Stimulated activated CD8-positive, alpha-beta memory T cell treated with anti-CD3 and anti-CD28 coated beads, Interleukin-15, amount 100 ng/mL, for 1 hour (primary cell): ENCODE results near the gene QSOX2.
"Not testable (repeated sequence)": the region's sequence is repeated elsewhere in the genome, so short reads cannot be mapped to it uniquely, and the experiment has no call there.

Experiments
- DNase-seq: peaks from one replicate; pipeline ENCODE4 v3.0.0-alpha.2; 2020; ENCODE audit warnings: low read depth

QSOX2 gene

DNA sequence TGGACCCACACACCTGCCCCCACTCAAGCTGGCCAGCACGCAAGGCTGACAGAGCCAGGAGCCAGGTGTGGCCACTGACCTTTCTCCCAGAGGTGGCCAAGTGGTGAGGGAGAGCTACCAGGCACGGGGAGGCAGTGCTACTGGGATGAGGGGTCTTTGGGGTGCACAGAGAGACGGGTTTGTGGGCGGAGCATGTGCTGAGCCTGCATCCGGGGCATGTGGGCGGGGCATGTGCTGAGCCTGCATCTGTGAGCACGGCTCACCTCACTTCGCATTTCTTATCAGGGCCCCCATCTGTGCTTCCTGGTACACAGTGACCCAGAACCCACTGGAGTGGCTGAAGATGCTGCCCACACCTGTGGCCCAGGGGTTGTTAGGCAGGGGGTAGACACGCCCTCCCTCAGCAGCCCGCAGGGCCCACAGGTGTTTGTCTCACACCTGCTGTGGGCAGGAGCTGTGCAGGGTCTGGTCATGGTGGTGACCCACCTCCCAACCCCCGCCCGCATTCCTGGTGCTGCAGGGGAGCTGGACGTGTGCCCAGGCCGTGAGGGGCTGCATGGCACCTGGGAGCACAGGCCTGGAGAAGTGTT, 36.8 kb upstream of the QSOX2 start:
- DNase-seq: no peak

DNA sequence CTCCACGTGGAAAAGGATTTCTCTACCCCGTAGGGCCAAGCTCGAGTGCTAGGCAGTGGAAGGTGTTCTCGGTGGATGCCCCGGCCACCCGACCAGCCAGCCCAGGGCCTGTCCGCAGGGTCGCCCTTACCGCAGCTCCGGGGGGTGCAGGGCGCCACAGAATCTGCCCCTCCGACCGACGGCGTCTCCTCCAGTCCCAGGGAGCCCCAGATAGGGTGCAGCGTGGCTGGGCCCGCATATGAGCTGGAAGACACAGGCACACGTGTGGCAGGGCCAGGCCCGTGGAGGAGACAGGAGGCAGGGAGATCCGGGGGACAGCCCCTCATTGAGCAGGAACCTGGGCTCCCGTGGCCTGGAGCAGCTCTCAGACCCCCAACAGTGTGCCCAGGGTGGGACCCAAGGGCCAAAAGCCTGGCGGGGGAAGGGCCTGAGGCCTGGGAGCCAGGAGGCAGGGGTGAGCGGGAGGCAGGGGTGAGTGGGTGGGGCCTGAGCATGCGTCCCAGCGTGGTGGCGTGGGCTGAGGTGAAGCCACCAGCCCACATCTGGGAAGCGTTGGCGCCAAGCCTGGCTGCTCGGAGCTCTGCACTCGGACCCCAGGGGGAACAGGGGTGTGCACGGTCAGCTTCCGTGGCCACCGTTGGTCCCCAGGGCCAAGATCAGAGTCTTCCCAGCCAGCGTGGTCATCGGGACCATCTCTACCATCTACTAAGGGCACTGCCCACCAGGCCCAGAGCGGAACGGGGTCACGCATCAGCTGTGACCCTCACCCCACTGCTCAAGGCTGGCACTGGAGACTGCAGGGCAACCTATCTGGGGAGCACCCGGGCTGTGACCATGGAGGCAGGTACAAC, 36.0 kb upstream of the QSOX2 start:
- DNase-seq: no peak

DNA sequence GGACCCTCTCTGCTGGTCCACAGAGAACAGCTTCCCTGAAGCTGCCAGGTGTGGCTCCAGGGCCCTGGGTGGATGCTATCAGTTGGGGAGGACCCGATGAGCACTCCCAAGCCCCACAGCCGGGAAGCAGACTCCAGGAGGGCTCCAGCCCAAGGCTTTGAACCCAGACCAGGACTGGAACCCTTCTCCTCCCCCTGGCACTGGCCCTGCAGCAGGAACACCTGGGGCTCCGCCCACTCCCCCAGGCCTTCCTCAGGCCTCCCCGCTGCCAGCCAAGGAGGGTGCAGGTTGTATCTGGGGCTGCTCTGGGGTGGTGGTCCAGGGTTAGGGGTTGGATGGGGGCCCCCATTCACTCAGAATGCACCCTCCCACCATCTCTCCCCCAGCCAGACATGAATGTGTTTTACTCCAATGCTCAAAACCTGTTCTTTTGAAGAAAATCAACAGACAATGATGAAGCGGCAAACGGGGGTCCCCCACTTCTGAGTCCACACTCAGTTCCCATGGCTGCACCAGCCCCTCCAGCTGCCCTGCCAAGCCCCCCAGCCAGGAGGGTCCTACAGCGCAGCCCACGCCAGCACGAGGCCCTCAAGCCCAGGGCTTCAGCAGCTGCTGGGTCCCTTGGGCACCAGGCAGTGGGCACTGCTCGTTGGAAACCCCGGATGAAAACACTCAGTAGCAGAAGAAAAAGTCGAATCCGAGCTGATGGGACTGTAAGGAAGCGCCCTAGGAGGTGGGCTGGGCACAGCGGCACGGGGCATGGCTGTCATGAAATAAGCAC, 35.1 kb upstream of the QSOX2 start:
- no peak for DNase-seq

DNA sequence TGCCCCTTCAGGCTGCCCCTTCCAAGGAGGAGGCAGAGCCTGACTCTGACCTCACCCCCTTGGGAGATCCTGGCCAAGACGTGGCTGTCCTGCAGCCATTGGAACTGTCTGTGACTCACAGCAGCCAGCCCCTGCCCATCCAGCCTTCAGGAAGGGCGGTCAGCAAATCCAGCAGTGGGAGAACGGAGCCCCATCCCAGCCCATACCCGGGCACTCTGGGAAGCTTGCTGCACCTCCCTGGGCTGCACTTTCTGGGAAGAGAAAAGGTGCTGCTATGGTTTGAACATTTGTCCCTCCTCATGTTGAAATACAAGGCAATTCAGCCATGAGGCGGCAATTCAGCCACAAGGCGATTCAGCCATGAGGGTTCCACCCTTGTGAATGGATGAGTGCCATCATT, 33.9 kb upstream of the QSOX2 start:
- no peak for DNase-seq

DNA sequence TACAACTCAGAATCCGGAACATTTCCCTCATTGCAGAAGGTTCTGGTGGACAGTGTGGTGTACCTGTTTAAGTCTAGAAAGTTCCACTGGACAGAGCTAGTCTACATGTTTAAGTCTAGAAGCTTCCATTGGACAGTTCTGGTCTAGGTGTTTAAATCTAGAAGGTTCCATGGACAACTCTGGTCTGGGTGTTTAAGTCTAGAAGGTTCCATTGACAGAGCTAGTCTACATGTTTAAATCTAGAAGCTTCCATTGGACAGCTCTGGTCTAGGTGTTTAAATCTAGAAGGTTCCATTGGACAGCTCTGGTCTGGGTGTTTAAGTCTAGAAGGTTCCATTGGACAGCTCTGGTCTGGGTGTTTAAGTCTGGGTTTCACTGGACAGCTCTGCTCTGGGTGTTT, 33.3 kb upstream of the QSOX2 start:
- DNase-seq: no peak

DNA sequence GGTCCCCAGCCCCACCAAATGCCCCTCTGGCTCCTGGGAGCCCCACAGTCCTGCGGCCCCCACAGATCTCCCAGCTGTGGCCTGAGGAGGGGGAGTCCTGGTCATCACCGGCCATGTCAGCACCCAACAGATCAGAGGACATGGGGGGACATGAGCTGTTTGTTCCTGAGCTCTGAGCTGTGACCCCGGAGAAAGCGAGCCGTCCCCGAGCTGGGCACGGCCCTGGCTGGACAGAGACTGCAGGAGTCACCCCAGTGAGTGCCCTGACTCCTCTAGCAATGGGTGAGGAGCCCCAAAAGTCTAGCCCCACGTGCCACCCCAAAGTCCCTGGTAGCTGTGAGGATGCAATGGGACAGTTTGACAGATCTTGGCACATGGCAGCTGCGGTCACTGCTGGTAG, 32.6 kb upstream of the QSOX2 start:
- no peak for DNase-seq

DNA sequence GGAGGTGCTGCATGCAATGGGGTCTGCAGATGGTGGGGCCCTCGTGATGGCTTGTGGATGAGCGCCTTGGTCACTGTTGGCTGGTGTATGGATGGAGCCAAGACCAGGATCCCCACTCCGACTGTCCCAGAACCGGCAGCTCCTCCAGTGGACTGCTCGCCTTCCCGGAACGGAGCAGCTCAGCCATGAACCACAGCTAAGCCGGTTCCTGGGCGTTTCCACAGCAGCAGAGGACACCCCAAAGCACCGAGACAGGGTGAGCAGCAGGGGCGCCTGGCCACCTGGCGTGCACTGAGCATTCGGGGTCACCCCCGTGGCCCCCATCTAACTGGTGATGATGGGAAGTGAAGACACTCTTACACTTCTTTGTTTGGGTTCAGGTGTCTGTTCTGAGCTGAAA, 32.1 kb upstream of the QSOX2 start:
- DNase-seq: no peak

DNA sequence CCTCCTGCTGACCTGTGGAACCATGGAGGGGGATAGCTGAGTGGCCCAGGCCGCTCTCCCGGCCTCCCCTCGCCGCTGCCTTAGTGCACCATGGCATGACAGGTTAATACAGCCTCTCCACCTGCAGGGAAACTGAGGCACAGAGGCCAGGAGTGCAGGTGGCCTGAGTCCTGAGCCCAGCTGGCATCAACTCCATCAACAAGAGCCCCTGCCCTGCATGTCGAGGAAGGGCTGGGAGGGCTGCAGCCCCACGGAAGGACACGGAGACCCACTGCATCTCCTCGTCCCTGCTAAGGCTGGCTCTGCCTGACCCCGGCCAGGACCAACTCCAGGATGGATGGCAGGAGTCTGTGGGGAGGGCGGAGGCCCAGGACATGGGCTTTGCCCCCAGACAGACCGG, 31.1 kb upstream of the QSOX2 start:
- DNase-seq: no peak

DNA sequence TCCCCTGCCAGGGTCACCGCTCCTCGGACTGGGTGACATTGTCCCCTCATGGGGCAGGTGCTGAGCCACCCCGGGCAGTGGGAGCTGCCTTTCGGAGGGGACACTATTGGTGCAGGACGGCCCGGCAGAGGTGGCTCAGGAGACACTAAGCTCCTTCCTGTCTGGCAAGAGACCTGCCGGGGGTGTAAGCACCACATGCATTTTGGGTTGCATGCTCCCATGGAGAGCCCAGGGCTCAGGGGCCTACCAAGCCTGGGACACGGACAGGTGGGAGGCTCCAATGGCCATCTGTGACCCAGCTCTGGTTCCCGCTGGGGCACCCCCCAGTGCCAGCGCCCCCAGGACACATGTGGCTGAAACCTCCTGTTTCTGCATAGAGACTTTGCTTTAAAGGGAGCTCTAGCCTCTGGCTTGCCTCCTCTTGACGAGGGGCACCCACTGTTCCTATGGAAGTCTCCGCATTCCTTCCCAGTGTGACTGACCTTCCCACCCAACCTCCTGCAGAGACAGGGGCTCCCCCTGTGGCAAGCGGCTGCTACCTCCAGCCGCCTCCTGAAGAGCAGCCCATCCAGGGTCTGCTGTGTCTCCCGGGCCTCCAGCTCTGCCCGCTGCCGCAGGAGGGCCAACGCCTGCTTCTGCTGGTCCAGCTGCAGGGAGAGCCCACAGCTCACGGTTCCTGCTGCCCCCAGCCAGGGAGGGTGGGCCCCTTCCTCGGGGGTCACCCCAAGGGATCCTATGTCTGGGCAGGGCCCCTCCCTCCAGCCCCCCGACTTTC, 30.2 kb upstream of the QSOX2 start:
- no peak for DNase-seq

DNA sequence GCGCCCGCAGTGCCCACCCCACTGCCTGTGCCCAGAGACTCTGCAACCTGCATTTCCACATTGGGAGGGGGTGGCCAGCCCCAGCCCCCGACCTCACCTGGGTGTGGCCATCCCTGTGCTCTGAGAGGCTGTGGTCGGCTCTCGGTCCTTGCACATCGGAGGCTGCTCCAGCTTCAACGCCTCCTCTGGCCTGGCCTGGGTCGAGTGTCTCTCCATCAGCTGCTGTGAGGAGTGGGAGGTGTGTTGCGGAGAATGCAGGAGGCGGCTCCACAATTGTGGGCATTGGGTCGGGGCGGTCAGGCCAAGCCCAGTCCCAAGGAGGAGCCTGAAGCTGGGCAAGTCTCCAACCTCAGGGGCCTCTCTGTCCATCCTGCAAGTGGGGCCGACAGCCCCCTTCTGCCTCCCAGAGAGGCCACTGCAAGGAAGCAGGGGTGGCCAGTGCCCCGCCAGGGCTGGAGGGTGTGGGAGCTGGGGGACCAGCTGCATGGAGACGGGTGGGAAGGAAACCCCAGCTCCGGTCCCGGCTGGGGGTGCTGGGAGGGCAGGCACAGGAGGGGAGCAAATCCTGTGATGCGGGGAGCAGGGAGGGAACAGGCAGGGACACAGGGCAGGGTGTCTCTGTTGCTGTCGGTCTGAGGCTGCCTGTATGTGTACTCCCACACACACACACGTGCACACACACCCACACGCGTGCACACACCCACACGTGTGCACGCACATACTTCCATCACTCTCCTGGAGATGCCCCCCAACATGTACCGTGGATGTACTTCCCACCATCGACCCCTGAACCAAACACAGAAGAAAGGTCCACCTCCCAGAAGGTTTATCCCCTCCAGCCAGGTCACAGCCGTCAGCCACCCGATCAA, 29.4 kb upstream of the QSOX2 start:
- no peak for DNase-seq

DNA sequence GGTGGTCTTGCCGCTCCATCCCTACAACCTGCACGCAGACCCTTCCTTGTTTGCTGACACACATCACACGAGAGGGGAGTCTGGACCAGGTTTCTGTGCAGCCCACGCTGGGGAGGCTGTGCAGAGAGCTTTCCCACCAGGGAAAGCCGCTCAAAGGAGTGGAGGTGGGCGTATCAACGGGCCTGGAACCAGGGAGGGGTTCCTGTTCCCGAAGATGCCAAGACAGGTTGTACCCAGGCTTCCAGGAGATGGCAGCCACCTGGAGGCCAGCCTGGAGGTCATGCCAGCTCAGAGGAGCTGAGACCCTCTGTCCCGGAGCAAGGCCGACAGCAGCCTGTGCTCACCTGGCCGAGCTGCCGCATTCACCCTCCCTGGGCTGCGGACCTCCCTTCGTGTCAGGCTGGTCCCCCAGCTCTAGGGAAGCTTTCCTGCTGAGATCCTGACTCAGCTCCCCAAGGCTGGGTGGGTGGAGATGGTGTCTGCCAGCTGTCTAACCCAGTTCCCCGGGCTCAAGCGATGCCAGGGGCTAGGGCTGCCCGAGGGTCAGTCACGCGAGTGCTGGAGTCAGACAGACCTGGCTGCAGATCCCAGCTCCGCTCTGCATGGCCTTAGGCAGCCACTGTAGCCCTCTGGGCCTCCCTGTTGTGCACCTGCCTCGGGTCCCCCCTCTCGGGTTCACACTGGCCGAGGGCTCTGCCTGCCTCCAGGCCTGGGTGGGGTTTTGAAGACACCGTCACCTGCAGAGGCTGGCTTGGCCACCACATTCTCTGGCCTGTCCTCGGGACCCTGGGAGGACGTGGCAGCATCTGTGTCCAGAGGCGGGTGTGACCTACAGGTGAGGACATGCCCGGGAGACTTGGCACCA, 28.5 kb upstream of the QSOX2 start:
- DNase-seq: no peak

DNA sequence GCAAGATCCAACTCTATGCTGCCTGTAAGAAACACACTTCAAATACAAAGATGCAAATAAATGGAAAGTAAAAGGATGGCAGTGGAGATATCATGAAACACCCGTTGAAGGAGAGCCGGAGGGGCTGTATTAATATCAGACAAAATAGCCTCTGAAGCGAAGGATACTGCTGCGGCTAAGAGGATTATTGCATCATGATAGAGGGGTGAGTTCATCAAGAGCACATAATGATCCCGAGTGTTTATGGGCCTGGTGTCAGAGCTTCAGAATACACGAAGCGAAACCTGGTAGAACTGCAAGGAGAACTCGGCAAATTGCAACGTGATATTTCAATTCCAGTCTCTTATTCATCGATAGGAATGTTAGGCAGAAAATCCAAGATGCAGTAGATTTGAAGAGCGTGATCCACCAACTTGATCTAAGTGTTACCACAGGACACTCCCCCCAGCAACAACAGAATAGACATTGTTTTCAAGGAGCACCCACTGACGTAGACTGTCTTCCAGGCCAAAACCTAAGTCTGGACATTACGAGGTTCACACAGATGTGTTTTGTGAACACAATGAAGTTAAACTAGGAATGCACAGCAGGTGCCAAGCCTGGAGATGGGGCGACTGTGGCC, 27.7 kb upstream of the QSOX2 start:
- no peak for DNase-seq

DNA sequence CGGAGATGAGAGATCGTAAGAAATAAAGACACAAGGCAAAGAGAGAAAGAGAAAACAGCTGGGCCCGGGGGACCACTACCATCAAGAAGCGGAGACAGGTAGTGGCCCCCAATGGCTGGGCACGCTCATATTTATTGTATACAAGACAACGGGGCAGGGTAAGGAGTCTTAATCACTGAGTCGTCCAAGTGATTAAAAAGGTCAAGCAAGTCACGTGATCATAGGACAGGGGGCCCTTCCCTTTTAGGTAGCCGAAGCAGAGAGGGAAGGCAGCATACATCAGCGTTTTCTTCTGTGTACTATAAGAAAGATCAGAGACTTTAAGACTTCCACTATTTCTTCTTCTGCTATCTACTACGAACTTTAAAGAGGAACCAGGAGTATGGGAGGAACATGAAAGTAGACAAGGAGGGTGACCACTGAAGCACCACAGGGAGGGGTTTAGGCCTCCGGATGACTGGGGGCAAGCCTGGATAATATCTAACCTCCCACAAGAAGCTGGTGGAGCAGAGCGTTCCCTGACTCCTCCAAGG, 24.6 kb upstream of the QSOX2 start:
- no peak for DNase-seq

DNA sequence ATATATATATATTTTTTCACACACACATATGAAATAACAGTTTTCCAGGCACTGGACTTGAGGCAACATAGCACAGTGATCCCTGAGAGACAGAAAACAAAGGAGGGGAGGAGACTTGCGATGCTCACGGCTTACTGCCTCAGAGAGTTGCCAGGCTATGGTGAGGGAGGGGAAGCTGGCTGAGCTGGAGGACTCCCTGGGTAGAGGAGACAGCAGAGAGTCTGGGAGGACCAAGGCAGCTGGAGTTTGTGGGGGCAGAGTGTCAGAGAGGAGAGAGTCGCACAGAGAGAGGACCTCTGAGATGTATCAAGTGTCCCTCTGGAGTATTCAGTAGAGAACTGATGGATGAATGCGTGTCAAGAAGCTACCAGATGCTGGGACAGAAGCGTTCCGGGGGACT, 23.1 kb upstream of the QSOX2 start:
- DNase-seq: no peak

DNA sequence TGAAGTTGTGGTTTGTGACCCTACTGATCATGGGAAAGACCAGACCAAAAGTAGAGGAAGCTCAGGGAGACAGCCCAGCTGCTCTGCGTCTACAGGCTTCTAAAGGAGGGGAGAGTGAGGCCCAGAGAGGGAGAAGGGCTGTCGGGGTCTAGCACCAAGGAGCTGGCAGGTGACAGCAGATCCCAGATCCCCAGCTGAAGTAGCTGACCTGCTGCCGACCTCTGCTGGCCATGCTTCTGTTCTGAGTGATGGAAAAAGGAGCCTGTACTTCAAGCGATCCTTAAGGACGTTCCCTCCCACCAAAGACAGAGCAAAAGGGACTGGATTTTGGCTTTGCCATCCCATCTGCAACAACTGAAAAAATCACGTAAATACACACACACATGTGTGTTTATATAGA, 22.7 kb upstream of the QSOX2 start:
- DNase-seq: no peak

DNA sequence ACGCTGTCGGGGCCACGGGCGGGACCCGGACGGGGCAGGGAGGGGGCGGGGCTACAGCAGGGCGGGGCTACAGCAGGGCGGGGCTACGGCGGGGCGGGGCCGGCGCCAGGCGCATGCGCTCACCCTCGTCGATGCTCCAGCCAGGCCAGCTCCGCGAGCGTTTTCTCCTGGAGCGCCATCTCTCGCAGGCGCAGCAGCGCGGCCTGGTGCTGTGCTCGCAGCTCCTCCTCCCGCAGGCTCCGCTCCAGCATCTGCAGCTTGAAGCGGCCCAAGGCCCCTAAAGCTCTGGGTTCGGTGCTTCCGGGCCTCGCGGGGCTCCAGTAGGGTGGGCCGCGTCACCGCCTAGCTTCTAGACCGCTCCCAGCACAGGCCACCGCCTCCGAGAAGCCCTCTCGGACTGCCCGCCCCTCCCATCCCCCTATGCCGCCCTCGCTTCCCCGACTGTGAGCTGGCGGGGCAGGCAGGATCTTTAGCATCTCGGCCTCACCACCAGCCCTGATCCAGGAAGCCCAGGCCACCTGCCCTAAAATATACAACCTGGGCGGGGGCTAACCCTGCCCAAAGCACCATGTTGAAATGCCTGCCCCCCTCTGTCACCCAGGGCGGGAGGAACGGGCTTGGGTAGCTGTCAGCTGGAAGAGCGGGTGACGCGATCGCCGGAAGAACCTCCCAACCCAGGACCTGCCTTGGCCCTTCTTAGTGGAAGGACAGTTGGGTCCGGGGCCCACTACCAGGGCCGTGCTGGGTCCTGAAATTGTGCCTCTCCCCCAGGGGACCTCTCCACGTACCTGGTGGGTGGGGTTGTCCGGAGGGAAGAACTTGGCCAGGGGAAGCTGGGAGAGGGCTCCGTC, 21.9 kb upstream of the QSOX2 start:
- DNase-seq: peak; percentile 67

DNA sequence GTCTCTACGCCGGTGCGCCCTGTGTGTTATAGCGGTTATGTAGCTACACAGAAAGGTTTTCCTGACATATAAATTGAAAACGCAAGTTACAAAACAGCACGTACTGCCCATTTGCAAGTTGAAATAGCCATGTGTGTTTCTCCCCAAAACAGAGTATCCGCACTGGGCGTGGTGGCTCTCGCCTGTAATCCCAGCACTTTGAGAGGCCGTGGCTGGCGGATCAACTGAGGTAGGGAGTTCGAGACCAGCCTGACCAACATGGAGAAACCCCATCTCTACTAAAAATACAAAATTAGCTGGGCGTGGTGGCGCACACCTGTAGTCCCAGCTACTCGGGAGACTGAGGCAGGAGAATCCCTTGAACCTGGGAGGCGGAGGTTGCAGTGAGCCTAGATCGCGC, 21.0 kb upstream of the QSOX2 start:
- not testable (repeated sequence) for DNase-seq

DNA sequence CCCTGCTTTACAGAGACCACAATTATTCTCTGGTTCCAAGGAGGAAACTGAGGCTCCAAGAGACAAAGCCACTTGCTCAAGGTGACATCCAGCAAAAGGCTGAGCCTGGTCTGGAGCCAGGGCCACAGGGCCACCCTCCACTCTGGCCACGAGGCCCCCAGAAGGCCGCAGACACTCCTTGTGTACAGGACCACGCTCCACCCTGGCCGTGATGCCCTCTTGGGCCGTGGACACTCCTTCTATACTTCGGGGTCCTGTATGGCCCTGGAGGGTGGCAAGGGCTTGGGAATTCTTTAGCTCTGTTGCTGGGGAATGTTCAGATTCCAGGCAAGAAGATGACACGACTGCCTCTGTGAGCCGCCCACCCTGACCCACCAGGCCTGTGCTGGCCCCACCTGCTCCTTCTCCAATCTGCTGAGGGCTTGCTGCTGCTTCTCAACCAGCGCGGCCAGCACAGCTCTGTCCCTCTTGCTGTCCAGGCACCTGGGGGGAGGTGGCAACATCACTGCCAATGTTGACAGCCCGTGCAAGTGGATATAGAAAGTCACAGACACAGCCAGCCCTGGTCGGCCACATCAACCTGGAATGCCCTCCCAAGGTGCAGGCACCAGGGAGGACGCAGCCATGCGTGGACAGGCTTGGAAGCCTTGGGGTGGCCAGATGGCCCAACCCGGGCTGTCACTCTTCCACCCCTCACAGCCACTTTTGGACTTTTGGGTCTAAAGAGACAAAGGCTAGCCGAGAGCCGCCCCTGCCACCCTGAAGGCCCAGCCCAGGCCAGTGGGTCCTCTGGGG, 20.1 kb upstream of the QSOX2 start:
- no peak for DNase-seq
